ENCODE measurements around the gene LGI2.

DNA sequence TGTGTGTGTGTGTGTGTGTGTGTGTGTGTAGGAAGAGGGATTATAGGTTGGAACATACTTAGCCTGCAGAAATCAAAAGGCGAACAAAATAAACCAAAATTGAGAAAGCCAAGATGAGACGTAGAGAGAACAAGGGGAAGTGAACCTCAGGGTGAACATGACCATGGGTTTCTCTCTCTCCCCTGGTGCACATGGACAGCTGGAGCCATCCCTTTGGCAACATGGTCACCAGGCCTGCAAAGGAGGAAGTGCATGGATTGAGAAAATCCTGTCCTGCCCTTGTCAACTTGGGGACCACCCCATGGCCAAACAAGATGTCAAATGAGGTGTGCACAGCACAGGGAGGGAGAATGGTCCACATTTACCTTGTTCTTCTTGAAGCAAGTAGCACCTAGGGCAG lies 23.1 kb downstream of the LGI2 start:
- TF ChIP-seq, protein P1, sequence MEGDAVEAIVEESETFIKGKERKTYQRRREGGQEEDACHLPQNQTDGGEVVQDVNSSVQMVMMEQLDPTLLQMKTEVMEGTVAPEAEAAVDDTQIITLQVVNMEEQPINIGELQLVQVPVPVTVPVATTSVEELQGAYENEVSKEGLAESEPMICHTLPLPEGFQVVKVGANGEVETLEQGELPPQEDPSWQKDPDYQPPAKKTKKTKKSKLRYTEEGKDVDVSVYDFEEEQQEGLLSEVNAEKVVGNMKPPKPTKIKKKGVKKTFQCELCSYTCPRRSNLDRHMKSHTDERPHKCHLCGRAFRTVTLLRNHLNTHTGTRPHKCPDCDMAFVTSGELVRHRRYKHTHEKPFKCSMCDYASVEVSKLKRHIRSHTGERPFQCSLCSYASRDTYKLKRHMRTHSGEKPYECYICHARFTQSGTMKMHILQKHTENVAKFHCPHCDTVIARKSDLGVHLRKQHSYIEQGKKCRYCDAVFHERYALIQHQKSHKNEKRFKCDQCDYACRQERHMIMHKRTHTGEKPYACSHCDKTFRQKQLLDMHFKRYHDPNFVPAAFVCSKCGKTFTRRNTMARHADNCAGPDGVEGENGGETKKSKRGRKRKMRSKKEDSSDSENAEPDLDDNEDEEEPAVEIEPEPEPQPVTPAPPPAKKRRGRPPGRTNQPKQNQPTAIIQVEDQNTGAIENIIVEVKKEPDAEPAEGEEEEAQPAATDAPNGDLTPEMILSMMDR (IDR thresholded peaks at IDR 0.05; ENCODE audit: low read depth, low read length), result no peak
- TF ChIP-seq POLR2A (IDR thresholded peaks at IDR 0.05; ENCODE audit: extremely low read depth, insufficient read length) (no peak), MAX (IDR thresholded peaks at IDR 0.05; ENCODE audit: low read depth, low read length) (no peak)
